Frontal cortex (tissue), 4 donors: ENCODE results near the gene RUNX3. TPM values are rescaled to one million over a fixed set of nuclear protein-coding genes. Genes with fewer than 3 reads are reported as not detected.

Experiments used
- DNase-seq, 2 donors: peaks; one replicate each; pipeline ENCODE4 v3.0.0; 2012; ENCODE audit warnings: low spot score in 2 of 2
- FAIRE-seq: peaks from 2 replicates; lab custom pipeline; 2012; peaks lifted over from hg19 to GRCh38; lab: Jason Lieb, UNC
- total RNA-seq: library from RNA; depleted of rRNA; stranded (reverse); fragments of >200 nt; gene quantifications from one replicate; pipeline ENCODE4 v1.2.3, GENCODE V29; 2014
- donor health status: control.
- donor health status: control.
- donor health status: control.

Gene RUNX3
- total RNA-seq, 1 donor from 2014 or later = not detected

GRCh38 chr1:24932284-24932683, 2.2 kb upstream of the RUNX3 start:
- FAIRE-seq = no peak
- peak; percentile 84 to 85 for DNase-seq

GRCh38 chr1:24931468-24932231, 1.6 kb upstream of the RUNX3 start:
- DNase-seq (no peak), FAIRE-seq (no peak)

- peak in 1 of 2 donors; percentile 41 for DNase-seq
Observed at GRCh38 chr1:24931146-24931467, 1.0 kb upstream of the RUNX3 start.

GRCh38 chr1:24929398-24930259, 447 bp downstream of the RUNX3 start:
- DNase-seq (peak in 1 of 2 donors; percentile 48), FAIRE-seq (no peak)

More at GRCh38 chr1:24931146-24931467, 1.0 kb upstream of the RUNX3 start:
- FAIRE-seq = no peak

GRCh38 chr1:24928689-24929397, 1.2 kb downstream of the RUNX3 start:
- no peak for DNase-seq

GRCh38 chr1:24927988-24928688, 1.9 kb downstream of the RUNX3 start:
- DNase-seq (no peak), FAIRE-seq (no peak)

More at GRCh38 chr1:24928689-24929397, 1.2 kb downstream of the RUNX3 start:
- FAIRE-seq = no peak

- DNase-seq (no peak), FAIRE-seq (no peak)
Observed at GRCh38 chr1:24927473-24927872, 2.6 kb downstream of the RUNX3 start.

- DNase-seq = no peak
Observed at GRCh38 chr1:24926563-24927249, 3.4 kb downstream of the RUNX3 start.

GRCh38 chr1:24925963-24926362, 4.1 kb downstream of the RUNX3 start:
- FAIRE-seq = no peak

More at GRCh38 chr1:24926563-24927249, 3.4 kb downstream of the RUNX3 start:
- FAIRE-seq = no peak

GRCh38 chr1:24925082-24925779, 4.8 kb downstream of the RUNX3 start:
- FAIRE-seq (no peak), DNase-seq (no peak)

More at GRCh38 chr1:24925963-24926362, 4.1 kb downstream of the RUNX3 start:
- no peak for DNase-seq

GRCh38 chr1:24923485-24924113, 6.5 kb downstream of the RUNX3 start:
- DNase-seq (no peak), FAIRE-seq (no peak)

- FAIRE-seq (no peak), DNase-seq (no peak)
Observed at GRCh38 chr1:24921938-24922662, 8.0 kb downstream of the RUNX3 start.

- no peak for FAIRE-seq
- no peak for DNase-seq
Observed at GRCh38 chr1:24921412-24921811, 8.7 kb downstream of the RUNX3 start.

- no peak for DNase-seq
- no peak for FAIRE-seq
Observed at GRCh38 chr1:24920533-24920925, 9.5 kb downstream of the RUNX3 start.

- DNase-seq = no peak
- FAIRE-seq = no peak
Observed at GRCh38 chr1:24919791-24920532, 10.1 kb downstream of the RUNX3 start.

- no peak for FAIRE-seq
Observed at GRCh38 chr1:24918995-24919605, 11.0 kb downstream of the RUNX3 start.

More at GRCh38 chr1:24918995-24919605, 11.0 kb downstream of the RUNX3 start:
- no peak for DNase-seq
